ENCODE data around the gene CRYBG3. TPM values are rescaled to one million over a fixed set of nuclear protein-coding genes. Genes with fewer than 3 reads are reported as not detected.

CRYBG3 gene
- total and polyA plus RNA-seq, 4 donors, result 1.1 to 9.5 (median 2.5) TPM

- DNase-seq (ENCODE audit: low spot score), result no peak
These were observed 108.2 kb downstream of the CRYBG3 start for GRCh38 chr3:97930018-97930417.

DNA sequence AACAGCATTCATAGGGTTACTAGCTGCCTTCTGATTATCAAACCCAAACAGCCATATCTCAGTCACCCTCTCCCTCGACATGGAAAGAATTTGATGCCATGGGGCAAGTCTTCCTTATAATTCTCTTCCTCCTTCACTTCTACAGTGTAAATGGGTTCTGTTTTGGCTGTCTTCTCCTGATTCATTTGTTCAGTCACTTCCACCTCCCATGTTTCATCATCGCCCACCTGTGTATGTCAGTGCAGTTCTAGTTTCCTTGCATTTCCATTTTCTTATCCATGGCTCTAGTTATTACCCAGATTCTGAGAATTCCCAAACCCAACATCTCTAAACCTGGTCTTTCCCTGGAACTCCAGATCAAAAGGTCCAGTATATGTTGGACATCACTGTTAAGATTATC lies 109.4 kb downstream of the CRYBG3 start:
- TF ChIP-seq, protein P1, sequence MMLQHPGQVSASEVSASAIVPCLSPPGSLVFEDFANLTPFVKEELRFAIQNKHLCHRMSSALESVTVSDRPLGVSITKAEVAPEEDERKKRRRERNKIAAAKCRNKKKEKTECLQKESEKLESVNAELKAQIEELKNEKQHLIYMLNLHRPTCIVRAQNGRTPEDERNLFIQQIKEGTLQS (IDR thresholded peaks at IDR 0.05), result no peak
- TF ChIP-seq EGR1 (IDR thresholded peaks at IDR 0.05; ENCODE audit: low read depth in 2 of 2), result no peak
- TF ChIP-seq GABPA (IDR thresholded peaks at IDR 0.05 in 1 of 2, conservative IDR thresholded peaks at IDR 0.05 in 1 of 2), result no peak
- WGBS, result 62% methylated on average over 2 of the region's 2 CpGs
- no peak for DNase-seq (ENCODE audit: low spot score)

More at GRCh38 chr3:97930018-97930417, 108.2 kb downstream of the CRYBG3 start:
- no peak overlapping the region for H3K27ac ChIP-seq (ENCODE audit: low read depth in 1 of 2, low read length in 2 of 2)
- H3K4me3 ChIP-seq (ENCODE audit: low read depth in 1 of 3, low read length in 3 of 3), result no peak overlapping the region
- H3K4me1 ChIP-seq (ENCODE audit: control insufficient read depth in 4 of 4, insufficient read depth in 4 of 4, low read length in 3 of 4), result no peaks in the 10 kb centered on the region
- peaks cover 0 to 4% (median 0%) of the 10 kb centered on the region in 4 donors for H3K36me3 ChIP-seq (ENCODE audit: control insufficient read depth in 4 of 4, insufficient read depth in 3 of 4, low read depth in 1 of 4, low read length in 3 of 4)
- H3K27me3 ChIP-seq (ENCODE audit: control insufficient read depth in 4 of 4, insufficient read depth in 4 of 4, low read length in 3 of 4), result no peaks in the 10 kb centered on the region
- H3K9me3 ChIP-seq (ENCODE audit: control insufficient read depth in 4 of 4, low read length in 3 of 4), result no peaks in the 10 kb centered on the region
- H3K9ac ChIP-seq (ENCODE audit: low read depth in 1 of 2, low read length in 2 of 2), result no peak overlapping the region
- no peak for TF ChIP-seq TAF1 (conservative IDR thresholded peaks at IDR 0.05)
- TF ChIP-seq YY1 (IDR thresholded peaks at IDR 0.05), result no peak
- no peak for TF ChIP-seq RAD21 (IDR thresholded peaks at IDR 0.05)
- TF ChIP-seq JUND (IDR thresholded peaks at IDR 0.05), result no peak
- TF ChIP-seq, protein P1 (IDR thresholded peaks at IDR 0.05), result no peak
- TF ChIP-seq HNF4G (IDR thresholded peaks at IDR 0.05), result no peak
- no peak for TF ChIP-seq CTCF (IDR thresholded peaks at IDR 0.05; ENCODE audit: low read depth, low read length, missing input control)
- no peak for TF ChIP-seq GABPA (IDR thresholded peaks at IDR 0.05 in 1 of 2, conservative IDR thresholded peaks at IDR 0.05 in 1 of 2)
- TF ChIP-seq, protein P2, sequence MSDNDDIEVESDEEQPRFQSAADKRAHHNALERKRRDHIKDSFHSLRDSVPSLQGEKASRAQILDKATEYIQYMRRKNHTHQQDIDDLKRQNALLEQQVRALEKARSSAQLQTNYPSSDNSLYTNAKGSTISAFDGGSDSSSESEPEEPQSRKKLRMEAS (IDR thresholded peaks at IDR 0.05), result no peak
- no peak for TF ChIP-seq FOXA1 (IDR thresholded peaks at IDR 0.05)
- TF ChIP-seq, protein P3, sequence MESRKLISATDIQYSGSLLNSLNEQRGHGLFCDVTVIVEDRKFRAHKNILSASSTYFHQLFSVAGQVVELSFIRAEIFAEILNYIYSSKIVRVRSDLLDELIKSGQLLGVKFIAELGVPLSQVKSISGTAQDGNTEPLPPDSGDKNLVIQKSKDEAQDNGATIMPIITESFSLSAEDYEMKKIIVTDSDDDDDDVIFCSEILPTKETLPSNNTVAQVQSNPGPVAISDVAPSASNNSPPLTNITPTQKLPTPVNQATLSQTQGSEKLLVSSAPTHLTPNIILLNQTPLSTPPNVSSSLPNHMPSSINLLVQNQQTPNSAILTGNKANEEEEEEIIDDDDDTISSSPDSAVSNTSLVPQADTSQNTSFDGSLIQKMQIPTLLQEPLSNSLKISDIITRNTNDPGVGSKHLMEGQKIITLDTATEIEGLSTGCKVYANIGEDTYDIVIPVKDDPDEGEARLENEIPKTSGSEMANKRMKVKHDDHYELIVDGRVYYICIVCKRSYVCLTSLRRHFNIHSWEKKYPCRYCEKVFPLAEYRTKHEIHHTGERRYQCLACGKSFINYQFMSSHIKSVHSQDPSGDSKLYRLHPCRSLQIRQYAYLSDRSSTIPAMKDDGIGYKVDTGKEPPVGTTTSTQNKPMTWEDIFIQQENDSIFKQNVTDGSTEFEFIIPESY (IDR thresholded peaks at IDR 0.05), result no peak

DNA sequence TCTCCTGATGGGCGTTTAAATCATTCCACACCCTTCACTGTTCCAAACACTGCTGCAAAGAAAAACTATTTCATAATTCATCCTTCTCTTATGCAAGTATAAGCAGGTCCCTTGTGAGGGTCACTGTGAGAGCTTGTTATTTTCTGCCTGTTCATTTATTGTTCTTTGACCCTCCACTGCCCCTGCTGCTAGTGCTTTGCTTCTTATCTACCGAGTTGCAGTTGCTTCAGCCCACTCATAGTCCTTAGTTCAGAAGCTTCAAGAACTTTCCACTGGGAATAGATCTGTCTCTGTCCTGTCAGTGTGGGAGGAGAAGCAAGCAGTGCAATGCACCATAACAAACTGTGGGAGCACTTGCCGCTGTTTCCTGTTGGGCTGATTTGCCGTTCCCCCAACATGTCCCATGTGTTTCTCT lies 110.6 kb downstream of the CRYBG3 start:
- DNase-seq (ENCODE audit: low spot score), result no peak
- 84% methylated on average over 4 of the region's 4 CpGs for WGBS
- TF ChIP-seq TAF1 (conservative IDR thresholded peaks at IDR 0.05) (no peak), CTCF (IDR thresholded peaks at IDR 0.05; ENCODE audit: low read depth, low read length, missing input control) (no peak), RAD21 (IDR thresholded peaks at IDR 0.05) (no peak), RXRA (IDR thresholded peaks at IDR 0.05) (no peak), NR2F2 (IDR thresholded peaks at IDR 0.05) (no peak), JUND (IDR thresholded peaks at IDR 0.05) (no peak), FOXA2 (IDR thresholded peaks at IDR 0.05) (no peak)
- TF ChIP-seq, protein P3 (IDR thresholded peaks at IDR 0.05), result no peak
- TF ChIP-seq, protein P1 (IDR thresholded peaks at IDR 0.05), result no peak
- no peak overlapping the region for H3K27ac ChIP-seq (ENCODE audit: low read depth in 1 of 2, low read length in 2 of 2)
- H3K27me3 ChIP-seq (ENCODE audit: control insufficient read depth in 4 of 4, insufficient read depth in 4 of 4, low read length in 3 of 4), result no peaks in the 10 kb centered on the region
- no peak overlapping the region for H3K4me3 ChIP-seq (ENCODE audit: low read depth in 1 of 3, low read length in 3 of 3)
- no peak overlapping the region for H3K9ac ChIP-seq (ENCODE audit: low read depth in 1 of 2, low read length in 2 of 2)
- no peaks in the 10 kb centered on the region for H3K4me1 ChIP-seq (ENCODE audit: control insufficient read depth in 4 of 4, insufficient read depth in 4 of 4, low read length in 3 of 4)
- H3K9me3 ChIP-seq (ENCODE audit: control insufficient read depth in 4 of 4, low read length in 3 of 4), result no peaks in the 10 kb centered on the region
- peaks cover 0 to 5% (median 2%) of the 10 kb centered on the region in 4 donors for H3K36me3 ChIP-seq (ENCODE audit: control insufficient read depth in 4 of 4, insufficient read depth in 3 of 4, low read depth in 1 of 4, low read length in 3 of 4)

More for the DNA sequence above, 109.4 kb downstream of the CRYBG3 start:
- Histone ChIP-seq H3K27ac (ENCODE audit: low read depth in 1 of 2, low read length in 2 of 2) (no peak overlapping the region), H3K36me3 (ENCODE audit: control insufficient read depth in 4 of 4, insufficient read depth in 3 of 4, low read depth in 1 of 4, low read length in 3 of 4) (peaks cover 0 to 4% (median 1%) of the 10 kb centered on the region in 4 donors), H3K9ac (ENCODE audit: low read depth in 1 of 2, low read length in 2 of 2) (no peak overlapping the region), H3K4me1 (ENCODE audit: control insufficient read depth in 4 of 4, insufficient read depth in 4 of 4, low read length in 3 of 4) (no peaks in the 10 kb centered on the region), H3K4me3 (ENCODE audit: low read depth in 1 of 3, low read length in 3 of 3) (no peak overlapping the region), H3K9me3 (ENCODE audit: control insufficient read depth in 4 of 4, low read length in 3 of 4) (no peaks in the 10 kb centered on the region), H3K27me3 (ENCODE audit: control insufficient read depth in 4 of 4, insufficient read depth in 4 of 4, low read length in 3 of 4) (no peaks in the 10 kb centered on the region)
